NT2/D1 (cell line): ENCODE measurements around the gene OR1F1.
A peak's percentile ranks its signal among the peaks of the same experiment; 100 is the strongest.

Source experiments
- DNase-seq: peaks from one replicate; pipeline ENCODE4 v3.0.0-alpha.2; 2011; ENCODE audit warnings: low read depth, low spot score
- H3K27me3 ChIP-seq: 2 replicates; pipeline ENCODE4 v1.6.0; 2011; ENCODE audit warnings: mild to moderate bottlenecking; ENCODE audit not compliant: insufficient read length, insufficient read depth
- H3K36me3 ChIP-seq: 2 replicates; pipeline ENCODE4 v1.6.1; 2011; ENCODE audit warnings: mild to moderate bottlenecking, low read length, mixed read lengths; ENCODE audit not compliant: insufficient read depth, insufficient read length
- H3K4me1 ChIP-seq: 2 replicates; pipeline ENCODE4 v1.5.1; 2011; ENCODE audit not compliant: insufficient read depth, insufficient read length
- H3K4me3 ChIP-seq: 2 replicates; pipeline ENCODE4 v1.5.1; 2011; ENCODE audit warnings: low read depth; ENCODE audit not compliant: insufficient read length
- H3K9ac ChIP-seq: 2 replicates; pipeline ENCODE4 v1.6.0; 2011; ENCODE audit warnings: low read depth; ENCODE audit not compliant: insufficient read length
- H3K9me3 ChIP-seq: 2 replicates; pipeline ENCODE4 v1.5.1; 2011; ENCODE audit warnings: mild to moderate bottlenecking, low read length; ENCODE audit not compliant: insufficient read depth
- SUZ12 ChIP-seq: IDR thresholded peaks from 2 replicates; pipeline ENCODE4 v1.6.1; 2011; ENCODE audit not compliant: insufficient read length, insufficient read depth; ENCODE audit errors: extremely low read depth
- YY1 ChIP-seq: IDR thresholded peaks from 2 replicates; pipeline ENCODE4 v1.6.1; 2011; ENCODE audit not compliant: insufficient read length, insufficient read depth
- ZNF274 ChIP-seq: IDR thresholded peaks from 2 replicates; pipeline ENCODE4 v1.6.1; 2011; ENCODE audit warnings: mild to moderate bottlenecking, low read depth, low read length

The OR1F1 gene

DNA sequence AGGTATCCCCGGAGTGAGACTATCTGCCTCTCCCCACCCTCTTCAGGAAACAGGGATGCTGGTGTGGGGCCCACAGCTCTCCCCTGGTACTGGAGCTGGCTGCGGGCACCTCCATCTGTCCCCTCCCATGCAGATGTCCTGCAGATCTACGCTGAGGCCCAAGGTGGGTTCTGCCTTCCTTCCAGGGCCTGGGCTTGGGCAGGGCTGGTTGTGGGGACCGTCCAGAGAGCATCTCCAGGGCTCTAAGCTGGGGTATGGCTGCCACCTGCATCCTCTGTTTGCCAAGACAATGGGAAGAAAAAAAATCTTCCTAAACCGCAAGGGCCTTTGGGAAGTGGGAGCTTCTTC, 40.3 kb upstream of the OR1F1 start:
- no peak for DNase-seq
- Histone ChIP-seq H3K9me3 (no peaks in the 10 kb centered on the region), H3K4me3 (no peak overlapping the region)

DNA sequence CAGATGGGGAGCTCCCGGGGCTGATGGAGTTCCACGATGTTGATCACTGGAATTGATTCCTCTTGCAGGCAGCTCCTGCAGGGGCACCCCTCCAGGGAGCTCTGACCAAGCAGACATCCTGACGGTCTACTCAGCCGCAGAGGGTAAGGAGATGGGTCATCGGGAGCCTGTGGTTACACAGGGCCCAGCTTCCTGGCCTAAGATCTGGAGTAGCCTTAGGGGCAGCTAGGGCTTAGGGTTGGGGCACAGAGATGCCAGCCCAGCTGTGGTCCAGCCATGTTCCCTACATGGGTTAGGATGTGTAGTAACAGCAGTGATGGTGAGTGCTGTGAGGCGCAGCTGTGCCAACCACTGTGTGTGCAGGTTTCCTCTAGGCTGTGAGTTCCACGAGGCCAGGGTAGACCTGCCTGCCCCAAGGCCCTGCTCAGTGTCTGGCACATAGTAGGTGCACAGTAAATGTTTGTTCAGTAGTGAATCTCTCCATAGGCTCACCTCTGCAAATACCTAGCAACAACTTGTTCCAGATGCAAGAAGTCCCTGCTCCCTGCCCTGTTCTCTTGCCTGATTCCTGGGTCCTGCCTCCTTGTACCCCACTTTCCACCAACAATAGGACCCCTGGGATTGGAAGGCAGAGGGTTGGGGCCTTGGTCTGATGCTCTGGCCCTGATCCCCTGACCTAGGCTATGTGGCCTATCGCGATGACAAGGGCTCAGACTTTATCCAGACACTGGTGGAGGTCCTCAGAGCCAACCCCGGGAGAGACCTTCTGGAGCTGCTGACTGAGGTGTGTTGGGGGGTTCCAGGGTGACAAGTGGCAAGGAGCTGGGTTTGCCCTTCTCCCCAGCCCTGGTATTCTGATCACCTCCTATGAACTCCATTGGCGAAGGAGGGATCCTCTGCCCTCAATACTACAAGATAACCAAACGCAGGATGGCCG, 39.5 kb upstream of the OR1F1 start:
- no peak overlapping the region for H3K4me3 ChIP-seq
- TF ChIP-seq ZNF274, result no peak
- TF ChIP-seq SUZ12, result no peak
- TF ChIP-seq YY1, result no peak
- H3K9ac ChIP-seq, result no peak overlapping the region
- H3K4me1 ChIP-seq, result peaks cover 30% of the 10 kb centered on the region
- H3K27me3 ChIP-seq, result peaks cover 24% of the 10 kb centered on the region
- no peak for DNase-seq
- no peaks in the 10 kb centered on the region for H3K9me3 ChIP-seq
- H3K36me3 ChIP-seq, result no peaks in the 10 kb centered on the region

More for the DNA sequence above, 40.3 kb upstream of the OR1F1 start:
- no peak for TF ChIP-seq SUZ12
- no peak for TF ChIP-seq ZNF274
- no peak for TF ChIP-seq YY1
- Histone ChIP-seq H3K36me3 (peaks cover 3% of the 10 kb centered on the region), H3K9ac (no peak overlapping the region), H3K27me3 (peaks cover 24% of the 10 kb centered on the region), H3K4me1 (peaks cover 30% of the 10 kb centered on the region)

DNA sequence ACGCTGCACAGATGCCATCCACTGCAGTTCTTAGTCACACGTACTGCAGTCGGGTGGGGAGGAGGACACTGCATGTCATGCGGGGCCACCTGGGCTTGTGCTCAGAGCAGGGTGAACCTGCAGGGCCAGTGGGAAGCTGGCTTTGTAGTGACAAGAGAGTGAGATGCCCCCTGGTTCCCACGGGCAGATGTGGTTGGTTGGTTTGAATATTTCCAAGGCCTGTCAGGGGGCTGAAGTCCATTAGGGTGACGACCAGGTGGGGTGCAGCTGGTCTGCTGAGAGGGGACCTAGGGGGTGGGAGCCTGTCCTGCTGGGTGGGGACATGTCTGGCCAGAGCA, 38.8 kb upstream of the OR1F1 start:
- TF ChIP-seq SUZ12 (no peak), YY1 (no peak), ZNF274 (no peak)
- Histone ChIP-seq H3K4me1 (peaks cover 24% of the 10 kb centered on the region), H3K27me3 (peaks cover 24% of the 10 kb centered on the region), H3K9ac (peak overlapping the region; percentile 95), H3K36me3 (no peaks in the 10 kb centered on the region), H3K4me3 (no peak overlapping the region), H3K9me3 (no peaks in the 10 kb centered on the region)
- DNase-seq, result no peak

DNA sequence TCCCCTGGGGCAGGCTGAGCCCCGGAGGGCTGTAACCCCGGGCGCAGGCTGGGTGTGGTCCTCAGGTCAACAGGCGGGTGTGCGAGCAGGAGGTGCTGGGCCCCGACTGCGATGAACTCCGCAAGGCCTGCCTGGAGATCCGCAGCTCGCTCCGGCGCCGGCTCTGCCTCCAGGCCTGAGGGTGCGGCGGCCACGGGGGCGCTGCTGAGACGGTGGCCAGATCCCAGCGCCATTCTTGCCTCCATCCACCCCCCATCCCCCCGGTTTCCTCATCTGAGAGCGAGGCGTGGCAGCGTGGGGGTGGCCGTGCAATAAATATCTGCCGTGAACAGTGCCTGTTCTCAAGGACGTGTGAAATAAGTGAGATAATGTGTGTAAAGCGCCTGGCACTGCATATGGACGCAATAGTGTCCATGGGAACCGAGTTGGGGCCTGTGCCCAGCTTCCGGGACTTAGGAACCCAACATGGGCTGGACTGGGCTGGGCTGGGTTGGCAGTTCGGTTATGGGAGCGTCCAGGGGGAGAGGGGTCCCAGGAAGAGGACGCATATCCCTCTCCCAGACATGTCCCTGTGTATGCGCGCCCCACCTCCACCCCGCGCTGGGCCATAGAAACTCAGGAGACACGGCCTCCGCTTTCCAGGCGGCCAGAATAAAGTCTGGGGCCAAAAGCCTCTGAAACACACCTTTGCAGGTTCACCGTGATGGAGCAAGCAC, 38.2 kb upstream of the OR1F1 start:
- H3K27me3 ChIP-seq, result peaks cover 27% of the 10 kb centered on the region

DNA sequence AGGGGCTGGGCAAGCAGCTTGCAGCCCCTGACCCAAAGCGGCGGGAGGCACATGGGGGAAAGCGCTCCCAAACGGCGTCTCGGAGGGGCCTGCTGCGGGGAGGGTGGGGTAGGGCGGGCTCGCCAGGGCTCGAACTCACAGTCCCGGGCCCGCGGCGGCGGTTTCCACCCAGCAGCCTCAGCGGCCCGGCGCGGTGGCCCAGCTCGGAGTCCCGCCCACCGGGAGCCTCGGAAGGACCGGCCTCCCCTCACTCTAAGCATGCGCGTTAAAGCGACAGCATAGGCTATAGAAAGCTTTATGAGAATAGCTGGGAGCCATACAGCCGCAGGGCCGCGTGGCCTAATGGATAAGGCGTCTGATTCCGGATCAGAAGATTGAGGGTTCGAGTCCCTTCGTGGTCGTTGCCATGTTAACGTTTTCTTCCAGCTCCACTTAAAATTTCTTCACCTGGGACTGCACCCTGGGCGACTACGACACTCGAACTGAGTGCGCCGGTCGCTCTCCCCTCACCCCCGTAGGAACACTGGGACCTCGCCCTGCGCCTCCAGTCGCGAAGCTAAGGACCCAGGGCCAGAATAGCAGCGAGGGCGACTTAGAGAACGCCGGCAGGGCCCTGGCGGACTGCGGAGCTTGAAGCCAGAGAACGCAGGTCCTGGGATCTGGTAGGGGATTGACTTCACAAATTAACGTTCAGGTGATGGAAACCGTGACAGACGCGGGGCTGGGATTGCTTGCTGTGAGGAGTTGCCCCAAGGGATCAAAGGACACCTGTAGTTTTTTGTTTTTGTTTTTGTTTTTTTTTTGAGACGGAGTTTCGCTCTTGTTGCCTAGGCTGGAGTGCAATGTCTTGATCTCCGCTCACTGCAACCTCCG, 37.4 kb upstream of the OR1F1 start:
- no peaks in the 10 kb centered on the region for H3K9me3 ChIP-seq
- TF ChIP-seq YY1 (no peak), ZNF274 (no peak), SUZ12 (no peak)
- H3K4me1 ChIP-seq, result peaks cover 15% of the 10 kb centered on the region
- peak overlapping the region; percentile 90 for H3K4me3 ChIP-seq
- no peaks in the 10 kb centered on the region for H3K36me3 ChIP-seq
- DNase-seq, result peak; percentile 95
- H3K9ac ChIP-seq, result peak overlapping the region; percentile 95
- peaks cover 27% of the 10 kb centered on the region for H3K27me3 ChIP-seq

More for the DNA sequence above, 38.2 kb upstream of the OR1F1 start:
- no peak for DNase-seq
- Histone ChIP-seq H3K4me1 (peaks cover 20% of the 10 kb centered on the region), H3K36me3 (no peaks in the 10 kb centered on the region), H3K4me3 (peak overlapping the region; percentile 90), H3K9ac (peak overlapping the region; percentile 95), H3K9me3 (no peaks in the 10 kb centered on the region)
- TF ChIP-seq YY1 (peak; percentile 50), SUZ12 (no peak)

DNA sequence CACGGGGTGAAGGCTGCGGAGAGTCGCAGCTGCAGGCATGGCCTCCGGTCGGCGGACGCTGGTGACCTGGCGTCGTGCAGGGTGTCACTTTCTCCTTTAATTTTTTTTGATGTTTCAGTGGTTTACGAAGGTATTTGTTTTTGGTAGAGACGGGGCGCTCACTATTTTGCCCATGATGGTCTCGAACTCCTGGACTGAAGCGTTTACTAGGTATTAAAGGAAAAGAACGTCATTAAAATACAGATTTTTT, 36.1 kb upstream of the OR1F1 start:
- TF ChIP-seq ZNF274 (no peak), SUZ12 (no peak), YY1 (no peak)
- H3K9ac ChIP-seq, result peak overlapping the region; percentile 24
- peaks cover 26% of the 10 kb centered on the region for H3K27me3 ChIP-seq
- peaks cover 8% of the 10 kb centered on the region for H3K4me1 ChIP-seq
- peak overlapping the region; percentile 78 for H3K4me3 ChIP-seq
- DNase-seq, result no peak
- H3K36me3 ChIP-seq, result no peaks in the 10 kb centered on the region
- no peaks in the 10 kb centered on the region for H3K9me3 ChIP-seq
